Fibroblast of skin of back (primary cell): ENCODE data around the gene ALDH1L1.

Source experiments
- DNase-seq: peaks from one replicate; pipeline ENCODE4 v3.0.0-alpha.2; 2013

Gene ALDH1L1

GRCh38 chr3:126133606-126134005 is 46.8 kb downstream of the ALDH1L1 start:
- no peak for DNase-seq

DNA sequence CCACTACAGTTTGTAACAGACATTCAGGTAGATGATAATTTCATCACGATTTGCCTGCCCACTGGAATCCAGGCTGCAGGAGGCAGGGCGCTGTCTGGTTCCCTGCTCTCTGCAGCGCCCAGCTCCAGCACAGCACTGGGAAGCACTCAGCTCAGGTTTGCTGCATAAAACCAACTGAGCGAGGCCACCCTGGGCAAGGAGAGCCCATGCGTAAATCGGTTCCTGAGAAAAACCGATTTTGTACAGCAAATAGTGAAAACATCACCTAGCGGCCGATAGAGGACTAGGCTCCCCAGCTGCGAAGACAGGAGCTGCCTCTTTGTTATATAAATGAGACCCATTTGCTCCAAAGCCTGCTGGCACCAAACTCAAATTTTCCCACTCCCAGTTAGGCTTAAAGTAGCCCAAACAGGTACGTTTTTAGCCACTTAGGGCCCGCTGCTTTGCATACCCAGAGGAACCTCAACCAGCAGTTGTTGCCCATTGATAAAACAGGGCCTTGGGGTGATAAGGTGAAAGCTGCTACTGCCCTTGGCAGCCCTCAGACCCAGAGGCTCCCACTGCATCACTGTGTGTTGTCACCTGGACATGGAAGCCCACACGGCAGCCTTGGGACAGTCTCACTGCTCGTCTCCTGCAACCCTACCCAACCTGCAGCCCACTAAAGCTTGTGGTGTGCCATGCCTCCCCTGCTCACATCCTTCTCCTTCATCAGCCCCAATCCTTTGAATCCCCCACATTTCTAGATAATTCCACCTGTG is 47.5 kb downstream of the ALDH1L1 start:
- no peak for DNase-seq

DNA sequence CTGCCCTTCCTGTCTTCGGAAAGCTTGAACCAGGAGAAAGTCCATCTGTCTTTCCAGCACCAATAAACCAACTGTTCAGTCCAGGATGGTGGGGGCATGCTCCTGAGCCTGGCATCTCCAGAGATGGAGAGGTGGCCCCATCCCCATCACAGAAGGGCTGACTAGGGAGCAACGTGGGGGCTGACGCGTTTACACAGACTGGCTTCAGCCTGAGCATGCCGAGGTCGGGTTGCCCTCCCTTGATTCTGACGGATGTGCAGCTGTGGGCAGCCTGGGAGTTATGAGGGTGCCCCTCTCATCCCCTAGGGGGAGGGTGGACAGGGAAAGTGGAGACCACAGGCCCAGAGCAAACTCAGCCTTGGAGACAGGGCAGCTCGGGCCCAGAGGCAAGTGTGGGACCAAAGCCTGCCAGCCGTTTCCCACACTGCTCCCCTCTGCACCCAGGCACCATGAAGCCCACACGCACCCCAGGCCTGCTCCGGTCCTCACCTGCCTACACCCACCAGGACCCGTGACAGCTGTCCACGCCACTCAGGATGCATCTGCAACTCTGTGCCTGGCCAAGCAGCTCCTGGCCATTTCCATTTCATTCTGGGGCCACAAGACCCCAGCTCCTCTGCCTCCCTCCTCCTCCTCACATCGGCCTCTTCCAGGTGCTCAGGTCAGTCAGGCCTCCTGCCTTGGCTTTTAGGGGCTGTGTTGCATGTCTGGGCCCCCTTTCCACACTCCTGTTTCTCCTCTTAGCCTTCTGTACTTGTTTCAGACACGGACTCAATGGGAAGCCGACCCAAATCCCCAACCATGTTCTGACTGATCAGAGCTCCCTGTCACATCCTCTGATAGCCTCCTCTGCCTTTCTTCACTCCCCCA is 48.3 kb downstream of the ALDH1L1 start:
- no peak for DNase-seq

DNA sequence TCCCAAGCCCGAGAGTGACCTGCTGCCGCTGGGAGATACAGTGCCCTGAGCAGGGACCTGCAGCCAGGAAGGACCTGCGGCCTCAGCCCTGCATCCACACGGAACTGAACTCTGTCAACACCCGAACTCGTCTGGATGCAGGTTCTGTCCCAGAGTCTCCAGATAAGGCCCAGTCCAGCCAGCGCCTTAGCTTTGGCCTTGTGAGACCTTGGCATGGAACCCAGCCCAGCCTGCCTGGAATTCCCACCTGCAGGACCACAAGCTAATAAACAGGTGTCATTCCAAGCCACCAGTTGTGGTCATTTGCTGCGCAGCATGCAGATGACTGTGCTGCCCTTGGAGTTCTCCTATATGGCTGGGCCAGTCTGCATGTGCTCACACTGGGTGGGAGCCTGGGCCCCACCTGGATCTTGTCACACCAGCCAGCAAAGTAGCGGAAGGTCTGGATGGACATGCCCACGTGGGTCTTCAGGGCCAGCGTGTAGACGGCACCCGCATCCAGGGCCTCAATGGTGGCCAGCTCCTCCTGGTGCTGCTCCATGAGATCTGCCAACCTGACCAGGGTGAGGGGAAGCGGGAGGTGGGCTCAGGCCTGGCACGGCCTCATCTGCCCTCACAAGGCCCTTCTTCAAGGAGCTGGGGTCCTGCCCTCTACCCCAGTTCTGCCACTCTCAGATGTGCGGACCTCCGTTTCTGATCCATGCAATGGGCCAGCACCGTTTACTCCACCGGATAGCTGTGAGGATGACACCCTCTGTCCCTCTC is 49.2 kb downstream of the ALDH1L1 start:
- DNase-seq = no peak

- no peak for DNase-seq
Observed at GRCh38 chr3:126130081-126130855, 50.1 kb downstream of the ALDH1L1 start.

- DNase-seq = no peak
Observed at GRCh38 chr3:126129398-126129891, 50.9 kb downstream of the ALDH1L1 start.

DNA sequence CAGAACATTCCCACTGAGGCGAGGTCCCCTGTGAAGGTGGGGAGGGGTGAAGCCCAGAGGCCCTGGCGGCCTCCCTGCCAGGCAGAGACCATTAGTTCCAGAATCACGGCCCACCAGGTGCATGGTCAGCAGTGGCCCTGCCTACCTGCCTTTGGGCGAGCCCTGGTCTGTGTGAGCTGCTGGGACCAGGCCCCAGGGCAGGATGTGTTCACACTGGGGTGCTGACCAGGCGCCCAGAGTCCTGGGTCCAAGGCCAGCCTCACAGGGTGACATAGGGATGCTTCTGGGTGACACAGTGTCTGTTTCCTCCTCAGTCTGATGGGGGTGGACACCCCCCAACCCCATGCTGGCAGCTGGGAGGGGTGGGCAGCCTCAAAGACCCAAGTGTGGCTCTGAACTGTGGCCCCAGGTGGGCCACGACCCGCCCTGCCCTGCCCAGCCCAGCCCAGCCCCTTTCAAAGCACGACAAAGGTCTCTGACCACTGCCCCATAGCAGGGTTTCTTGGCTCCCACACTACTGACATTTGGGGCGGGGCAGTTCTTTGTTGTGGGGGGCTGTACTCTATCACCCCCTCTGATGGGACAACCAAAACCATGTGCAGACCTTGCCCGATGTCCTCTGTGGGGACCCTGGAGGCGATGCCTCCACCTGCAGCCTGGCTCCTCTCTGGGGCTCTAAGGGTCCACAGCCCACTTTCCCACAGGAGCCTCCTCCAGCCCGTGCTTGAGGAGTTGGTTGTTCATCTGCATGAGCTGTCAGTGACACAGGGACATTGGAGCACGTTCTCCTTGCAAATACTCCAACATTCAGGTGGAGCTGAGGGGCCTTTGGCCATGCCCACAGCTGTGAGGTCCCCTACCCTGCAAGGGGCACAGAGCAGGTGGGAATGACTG is 51.6 kb downstream of the ALDH1L1 start:
- no peak for DNase-seq

DNA sequence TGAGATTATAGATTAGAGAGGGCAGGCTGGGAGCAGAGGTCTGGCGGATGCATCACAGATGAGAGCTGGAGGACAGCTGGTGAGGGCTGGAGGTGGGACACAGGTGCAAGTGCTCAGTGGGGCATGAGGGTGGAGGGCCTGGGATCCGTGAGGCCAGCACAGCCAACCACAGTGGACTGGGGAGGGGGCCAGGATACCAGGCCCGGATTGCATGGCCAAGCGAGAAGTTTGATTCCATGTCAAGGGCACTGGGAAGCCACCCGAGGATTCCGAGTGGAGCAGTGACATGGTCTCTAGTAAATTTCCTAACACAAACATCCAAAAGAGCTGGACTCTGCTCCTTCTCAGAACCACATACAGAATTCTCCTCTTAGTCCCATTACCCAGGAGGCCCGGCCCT is 52.5 kb downstream of the ALDH1L1 start:
- DNase-seq = no peak

GRCh38 chr3:126127452-126127851 is 52.9 kb downstream of the ALDH1L1 start:
- DNase-seq = no peak

DNA sequence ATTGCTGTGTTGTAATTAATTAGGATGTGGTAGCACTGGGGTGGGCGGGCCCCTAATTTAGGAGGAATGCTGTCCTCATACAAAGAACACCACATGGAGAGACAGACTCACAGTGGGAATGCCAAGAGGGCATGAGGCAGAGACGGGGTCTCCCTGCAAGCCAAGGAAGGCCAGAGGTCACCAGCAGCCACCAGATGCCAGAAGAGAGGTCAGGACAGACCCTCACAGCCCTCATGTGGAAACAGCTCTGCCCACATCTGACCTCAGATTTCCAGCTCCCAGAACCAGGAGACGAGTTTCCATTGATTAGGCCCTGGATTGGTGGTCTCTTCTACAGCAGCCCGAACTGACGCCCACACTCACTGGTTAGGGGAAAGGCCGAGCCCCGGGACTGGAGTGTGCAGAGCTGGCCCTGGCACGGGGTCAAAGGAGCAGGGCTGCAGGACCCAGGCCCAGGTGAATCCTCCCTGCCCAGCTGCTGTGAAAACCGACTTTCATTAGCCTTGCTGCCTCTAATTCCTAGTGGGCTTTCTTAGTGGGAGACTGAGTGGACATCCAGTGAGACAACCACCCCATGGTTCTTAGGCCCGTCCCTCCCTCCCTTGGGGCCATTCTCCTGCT is 53.5 kb downstream of the ALDH1L1 start:
- DNase-seq = no peak

DNA sequence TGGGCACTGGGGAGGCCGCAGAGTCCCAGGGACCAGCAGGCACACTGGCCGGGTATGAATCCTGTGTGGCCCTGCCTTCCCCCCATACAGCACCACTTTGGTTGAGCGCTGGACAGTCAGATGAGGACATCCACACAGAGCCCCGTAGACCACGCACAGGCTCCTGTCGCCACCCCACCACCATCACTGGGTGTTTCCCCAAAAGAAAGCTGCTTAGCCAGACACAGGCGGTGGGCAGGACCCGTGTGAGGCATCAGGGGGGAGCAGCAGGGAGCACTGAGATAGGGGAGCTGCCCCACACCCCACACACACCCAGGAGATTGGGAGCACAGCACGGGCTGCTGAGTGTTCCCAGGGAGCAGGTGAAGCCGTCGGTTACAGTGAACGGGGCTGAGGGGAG is 54.1 kb downstream of the ALDH1L1 start:
- no peak for DNase-seq

DNA sequence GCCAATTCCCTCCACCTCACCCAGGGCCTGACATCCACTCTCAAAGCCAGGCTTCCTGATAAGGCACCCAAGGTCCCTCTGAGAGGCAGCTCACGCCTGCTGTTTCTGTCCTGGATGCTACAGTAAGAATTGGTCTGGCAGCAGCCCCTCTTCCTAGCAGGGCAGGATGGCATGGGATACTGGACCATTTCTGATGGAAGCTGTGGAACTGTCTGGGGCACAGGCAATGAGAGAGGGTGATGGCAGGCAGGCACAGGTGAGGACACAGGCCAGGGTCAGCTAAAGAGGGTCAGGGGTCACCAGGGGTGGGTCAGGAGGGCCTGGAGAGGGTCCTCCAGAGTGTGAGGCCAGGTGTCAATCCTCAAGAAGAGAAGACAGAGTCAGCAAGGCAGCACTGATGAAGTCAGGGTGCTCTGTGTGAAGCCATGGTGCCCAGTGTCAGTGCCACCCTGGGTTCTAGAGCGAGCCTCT is 54.6 kb downstream of the ALDH1L1 start:
- DNase-seq = no peak

DNA sequence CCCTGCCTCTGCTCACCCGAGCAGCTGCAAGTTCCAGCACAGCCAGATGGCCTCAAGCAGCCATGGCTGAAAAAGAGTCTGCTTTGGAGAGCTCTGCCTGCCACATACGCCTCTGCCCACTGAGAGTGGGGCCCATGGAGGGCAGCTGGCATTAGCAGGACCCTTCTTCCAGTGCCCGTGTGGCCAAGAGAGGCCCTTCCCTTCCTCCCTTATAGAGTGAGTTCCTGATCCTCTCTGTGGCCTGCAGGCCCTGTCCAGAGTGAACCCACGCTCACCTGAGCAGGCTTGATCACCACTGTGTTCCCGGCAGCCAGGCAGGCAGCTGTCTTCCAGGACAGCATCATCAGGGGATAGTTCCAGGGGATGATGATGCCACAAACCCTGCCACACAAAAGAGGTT is 55.0 kb downstream of the ALDH1L1 start:
- no peak for DNase-seq

DNA sequence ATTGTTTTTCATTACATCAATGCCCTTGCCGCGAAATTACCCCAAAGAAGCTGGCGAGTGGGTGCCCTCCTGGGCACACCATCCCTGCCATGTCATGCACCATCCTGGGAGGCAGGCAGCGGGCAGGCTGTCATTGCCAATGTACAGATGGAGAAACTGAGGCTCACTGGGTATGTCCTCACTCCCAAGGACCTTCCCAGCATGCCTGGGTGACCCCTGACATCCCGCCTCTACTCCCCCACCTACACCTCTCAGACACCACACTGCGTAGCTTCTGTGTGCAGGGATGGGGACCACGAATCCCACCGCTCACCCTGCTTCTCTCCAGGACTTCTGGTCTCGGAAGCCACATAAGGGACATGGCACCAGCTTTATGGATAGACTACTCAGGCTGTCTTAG is 55.5 kb downstream of the ALDH1L1 start:
- DNase-seq = no peak

DNA sequence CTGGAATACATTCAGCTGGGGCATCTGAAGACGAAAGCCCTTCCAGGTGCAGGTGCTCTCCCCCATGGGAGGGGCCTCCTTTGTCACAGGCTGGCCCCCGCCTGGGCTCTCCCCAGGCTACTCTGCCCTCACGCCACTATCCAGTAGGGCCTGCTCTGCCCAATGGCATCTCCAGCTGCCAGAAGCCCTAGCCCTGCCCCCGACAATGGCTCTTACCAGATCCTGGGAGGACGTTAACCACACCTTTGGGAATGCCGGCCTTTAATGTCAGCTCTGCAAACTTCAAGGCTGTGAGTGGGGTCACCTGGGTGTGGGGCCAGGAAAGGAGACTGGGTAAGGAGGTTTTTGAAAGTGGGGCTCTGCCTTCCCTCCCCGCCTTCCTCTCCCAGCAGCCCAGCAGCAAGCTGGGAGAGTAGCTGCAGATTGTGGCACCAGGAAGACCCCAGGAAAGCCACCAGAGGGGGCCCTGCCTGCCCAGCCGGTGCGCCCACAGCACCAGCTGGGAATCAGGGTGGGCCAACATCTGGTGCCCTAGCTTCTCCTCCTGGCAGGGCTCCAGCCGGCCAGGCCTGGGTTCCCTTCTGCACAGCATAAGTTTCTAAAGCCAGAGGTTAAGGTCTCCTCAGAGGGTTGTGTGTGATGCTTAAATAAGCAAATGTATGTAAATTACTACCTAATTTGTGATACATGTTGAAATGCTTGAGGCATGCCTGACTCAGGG is 56.1 kb downstream of the ALDH1L1 start:
- no peak for DNase-seq

- DNase-seq = no peak
Observed at GRCh38 chr3:126121632-126122031, 58.8 kb downstream of the ALDH1L1 start.

- DNase-seq = no peak
Observed at GRCh38 chr3:126121074-126121473, 59.3 kb downstream of the ALDH1L1 start.

DNA sequence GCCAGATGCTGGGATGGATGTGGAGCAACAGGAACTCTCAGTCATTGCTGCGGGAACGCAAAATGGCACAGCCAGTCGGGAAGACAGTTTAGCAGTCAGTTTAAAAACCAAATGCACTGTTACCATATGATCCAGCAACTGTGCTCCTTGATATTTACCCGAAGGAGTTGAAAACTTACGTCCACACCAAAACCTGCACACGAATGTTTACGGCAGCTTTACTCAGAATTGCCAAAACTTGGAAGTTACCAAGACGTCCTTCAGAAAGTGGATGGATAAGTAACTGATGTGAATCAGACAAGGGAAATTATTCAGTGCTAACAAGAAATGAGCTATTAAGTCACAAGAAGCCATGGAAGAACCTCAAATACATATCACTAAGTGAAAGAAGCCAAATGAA is 60.4 kb downstream of the ALDH1L1 start:
- DNase-seq = no peak

DNA sequence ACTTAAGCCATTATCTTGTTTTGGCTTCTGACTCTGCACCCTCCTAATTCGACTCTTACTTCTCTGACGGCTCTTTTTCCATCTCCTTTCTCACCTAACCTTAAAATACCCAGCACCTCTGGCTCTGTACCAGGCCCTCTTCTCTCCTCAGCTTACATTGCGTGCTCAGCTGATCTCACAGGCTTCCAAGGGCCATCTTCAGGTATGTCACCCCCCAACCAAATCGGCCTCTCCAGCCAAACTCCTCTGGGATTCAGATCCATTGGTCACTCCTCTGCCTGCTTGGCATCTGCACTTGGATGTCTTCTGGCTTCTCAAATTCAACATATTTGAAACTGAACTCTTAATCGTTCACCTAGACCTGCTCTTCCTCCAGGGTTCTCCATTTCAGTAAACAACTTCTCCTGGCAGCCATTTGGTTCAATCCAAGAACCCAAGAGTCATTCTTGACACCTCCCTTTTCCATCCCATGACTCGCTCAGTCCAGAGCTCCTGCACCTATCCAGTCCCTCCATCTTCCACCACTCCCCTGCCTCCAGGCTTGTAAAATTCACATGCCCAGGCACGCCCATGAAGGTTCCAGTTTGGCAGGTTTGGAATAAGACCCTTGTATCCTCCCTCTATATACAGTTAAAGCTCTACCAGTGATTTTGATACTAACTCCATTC is 61.2 kb downstream of the ALDH1L1 start:
- DNase-seq = no peak
